Measurements from ENCODE around the gene ACTL6A.
A peak's percentile ranks its signal among the peaks of the same experiment; 100 is the strongest.
"Not testable (repeated sequence)": the region's sequence is repeated elsewhere in the genome, so short reads cannot be mapped to it uniquely, and the experiment has no call there.

Gene ACTL6A

GRCh38 chr3:179562591-179563270, at the start of gene ACTL6A:
TSS of gene ACTL6A (plus strand) at chr3:179562926. CDS start at chr3:179563093, 167 bp downstream.
- peak; percentile 100 for DNase-seq

DNA sequence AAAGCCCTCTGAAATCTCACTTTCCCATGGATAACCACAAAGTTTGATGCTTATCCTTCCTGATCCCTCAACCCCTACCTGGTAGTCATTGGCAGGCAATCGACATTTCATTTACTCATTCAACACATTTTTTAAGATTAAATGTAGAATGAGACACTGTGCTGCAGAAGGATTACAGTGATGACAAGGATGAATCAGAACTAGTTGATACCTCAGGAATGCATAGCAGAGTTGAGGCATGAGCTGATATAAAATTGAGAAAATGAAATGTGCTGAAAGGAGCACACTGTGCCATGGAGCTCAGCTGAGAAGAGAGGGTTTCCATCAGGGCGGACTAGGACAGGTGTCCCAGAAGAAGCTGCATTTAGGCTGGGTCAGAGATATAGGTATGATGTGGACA, 48.9 kb upstream of the ACTL6A start:
- no peak for DNase-seq

DNA sequence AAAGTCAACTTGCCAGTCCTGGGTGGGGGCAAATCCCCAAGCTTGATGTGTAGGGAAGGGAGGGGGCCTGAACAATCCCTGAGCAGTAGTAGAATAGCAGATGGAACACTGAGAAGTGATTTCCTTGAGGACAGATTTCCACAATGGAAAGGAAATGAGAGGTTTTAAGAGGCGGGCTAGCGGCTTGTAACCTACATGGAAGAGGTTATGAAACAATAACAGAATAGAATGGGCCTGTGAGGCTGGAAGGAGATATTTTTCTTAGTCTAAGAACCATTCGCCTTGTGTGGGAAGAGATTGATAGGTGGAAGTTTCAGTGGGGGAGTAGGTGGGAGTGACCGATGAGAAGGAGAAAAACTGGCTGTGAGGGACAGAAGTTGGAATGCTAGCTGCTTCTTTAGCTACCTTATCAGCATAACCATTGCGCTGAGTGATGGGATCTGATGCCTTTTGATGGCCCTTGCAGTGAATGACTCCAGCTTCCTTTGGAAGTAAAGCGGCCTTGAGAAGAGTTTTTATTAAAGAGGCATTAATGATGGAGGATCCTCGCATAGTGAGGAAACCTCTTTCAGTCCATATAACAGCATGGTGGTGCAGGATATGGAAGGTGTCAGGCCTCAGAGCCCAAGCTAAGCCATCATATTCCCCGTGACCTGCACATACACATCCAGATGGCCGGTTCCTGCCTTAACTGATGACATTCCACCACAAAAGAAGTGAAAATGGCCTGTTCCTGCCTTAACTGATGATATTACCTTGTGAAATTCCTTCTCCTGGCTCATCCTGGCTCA, 46.1 kb upstream of the ACTL6A start:
- DNase-seq, result not testable (repeated sequence)

DNA sequence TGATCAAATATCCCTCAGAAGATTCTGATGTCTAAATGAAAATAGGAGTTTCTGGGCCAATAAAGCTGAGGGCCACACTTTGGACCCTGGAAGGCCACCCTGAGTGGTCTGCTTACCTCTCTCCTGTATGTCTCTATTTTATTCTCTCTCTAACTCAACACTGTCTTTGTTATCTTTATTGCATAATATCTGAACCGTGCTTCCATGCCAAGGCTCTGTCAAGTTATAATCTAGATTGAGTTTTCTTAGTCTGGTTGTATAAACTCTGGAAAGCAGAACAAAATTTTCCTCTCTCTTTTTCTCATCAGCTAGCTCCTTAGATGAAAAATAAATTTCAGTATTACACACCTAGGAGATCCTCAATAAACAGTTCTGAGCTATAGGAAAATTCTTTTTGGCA, 36.2 kb upstream of the ACTL6A start:
- DNase-seq, result no peak

DNA sequence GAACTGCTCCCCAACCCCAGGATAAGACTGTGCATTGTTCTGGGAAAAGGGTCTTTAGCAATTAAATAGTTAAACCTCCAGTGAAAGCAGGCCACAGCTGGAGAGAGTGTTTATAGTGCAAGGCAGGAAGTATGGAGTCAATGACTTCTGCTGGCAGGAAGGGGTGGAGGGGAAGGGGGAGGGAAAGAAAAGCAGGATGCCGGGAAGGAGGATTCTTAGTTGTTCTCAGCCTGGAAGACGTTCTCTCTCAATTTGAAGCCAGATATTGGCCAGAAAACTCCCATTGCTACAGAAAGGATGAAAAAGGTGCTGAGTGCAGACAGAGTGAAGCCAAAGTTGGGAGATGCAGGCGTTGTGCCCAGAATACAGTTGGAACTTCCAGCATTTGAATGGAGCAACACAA, 35.7 kb upstream of the ACTL6A start:
- DNase-seq, result peak; percentile 45

- no peak for DNase-seq
These were observed 34.0 kb upstream of the ACTL6A start for GRCh38 chr3:179528772-179529171.

DNA sequence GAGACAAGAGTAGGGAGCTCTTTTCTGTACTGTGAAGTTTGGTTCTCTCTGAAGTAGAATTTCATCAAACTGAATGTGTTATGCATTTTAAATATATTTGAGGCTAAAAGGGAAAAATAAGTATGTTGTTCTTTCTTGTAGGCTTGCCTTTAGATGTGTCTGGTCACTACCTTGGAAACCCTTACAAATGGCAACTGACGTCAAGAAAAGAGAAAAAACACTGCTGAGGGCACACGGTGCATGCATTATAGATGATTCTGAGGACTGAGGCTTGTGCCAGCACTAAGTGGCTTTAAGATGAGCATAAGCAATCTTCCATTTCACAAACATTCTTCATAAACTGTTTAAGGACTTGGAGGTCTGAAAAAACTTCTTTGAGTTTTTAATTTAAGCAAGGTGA, 31.1 kb upstream of the ACTL6A start:
- DNase-seq, result no peak

GRCh38 chr3:179533274-179533673, 29.5 kb upstream of the ACTL6A start:
- no peak for DNase-seq

- no peak for DNase-seq
These were observed 26.5 kb upstream of the ACTL6A start for GRCh38 chr3:179536256-179536655.

- no peak for DNase-seq
These were observed 21.6 kb upstream of the ACTL6A start for GRCh38 chr3:179541094-179541493.

- DNase-seq, result no peak
These were observed 21.1 kb upstream of the ACTL6A start for GRCh38 chr3:179541596-179541995.

DNA sequence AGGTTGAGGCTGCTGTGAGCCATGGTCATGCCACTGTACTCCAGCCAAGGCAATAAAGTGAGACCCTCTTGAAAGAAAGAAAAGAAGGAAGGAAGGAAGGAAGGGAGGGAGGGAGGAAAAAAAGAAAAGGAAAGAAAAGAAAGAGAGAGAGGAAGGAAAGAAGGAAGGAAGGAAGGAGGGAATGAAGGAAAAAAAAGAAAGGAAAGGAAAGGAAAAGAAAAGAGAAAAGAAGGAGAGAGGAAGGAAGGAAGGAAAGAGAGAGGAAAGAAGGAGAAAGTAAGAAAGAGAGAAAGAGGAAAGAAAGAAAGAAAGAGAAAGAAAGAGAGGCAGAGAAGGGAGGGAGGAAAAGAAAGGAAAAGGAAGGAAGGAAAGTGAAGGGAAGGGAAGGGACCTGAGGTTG, 20.4 kb upstream of the ACTL6A start:
- DNase-seq, result no peak

- DNase-seq, result no peak
These were observed 17.6 kb upstream of the ACTL6A start for GRCh38 chr3:179544981-179545645.

GRCh38 chr3:179546814-179547241, 15.9 kb upstream of the ACTL6A start:
- no peak for DNase-seq

DNA sequence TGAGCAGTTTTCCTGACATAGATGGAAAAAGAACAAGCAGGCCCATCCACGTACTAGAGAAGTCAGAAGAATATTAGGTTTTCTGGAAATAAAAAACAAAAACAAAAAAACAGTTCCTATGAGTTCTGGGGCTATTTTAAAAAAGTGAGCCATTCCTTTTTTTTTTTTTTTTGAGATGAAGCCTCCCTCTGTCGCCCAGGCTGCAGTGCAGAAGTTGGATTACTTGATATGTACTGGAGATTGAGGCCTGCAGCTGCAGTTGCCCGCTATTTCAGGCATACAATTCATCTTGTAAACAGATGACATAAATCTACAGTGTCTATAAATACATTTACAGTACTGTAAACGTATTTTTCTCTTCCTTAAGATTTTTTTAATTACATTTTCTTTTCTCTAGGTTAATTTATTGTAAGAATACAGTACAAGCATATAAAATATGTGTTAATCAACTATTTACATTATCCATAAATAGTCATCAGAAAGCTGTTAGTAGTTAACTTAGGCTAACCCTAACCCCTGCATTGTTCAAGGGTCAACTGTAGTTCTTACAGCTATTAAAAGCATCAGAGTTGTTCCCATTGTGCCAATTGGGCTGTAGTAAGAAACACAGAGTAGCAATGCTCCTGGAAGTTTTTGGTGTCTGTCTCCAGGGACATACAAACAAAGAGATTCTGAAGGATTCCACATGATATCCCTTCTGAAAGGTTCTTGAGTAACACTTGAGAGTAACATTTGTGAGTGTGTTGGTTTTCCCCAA, 11.2 kb upstream of the ACTL6A start:
- no peak for DNase-seq

- peak; percentile 74 for DNase-seq
These were observed 3.9 kb upstream of the ACTL6A start for GRCh38 chr3:179558742-179559364.

DNA sequence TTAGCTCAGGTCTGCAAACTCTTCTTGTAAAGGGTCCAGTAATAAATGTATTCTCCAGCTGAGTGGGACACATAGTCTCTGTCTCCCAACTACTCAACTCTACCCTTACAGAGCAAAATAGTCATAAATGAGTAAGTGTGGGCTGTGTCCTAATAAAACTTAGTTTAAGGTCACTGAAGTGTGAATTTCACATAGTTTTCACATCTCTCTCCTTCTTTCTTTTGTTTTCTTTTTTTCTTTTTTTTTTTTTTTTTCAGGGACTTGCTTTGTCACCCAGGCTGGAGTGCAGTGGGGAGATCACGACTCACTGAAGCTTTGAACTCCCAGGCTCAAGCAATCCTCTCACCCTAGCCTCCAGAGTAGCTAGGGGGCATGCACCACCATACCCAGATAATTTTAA, 1.9 kb upstream of the ACTL6A start:
- DNase-seq, result no peak

DNA sequence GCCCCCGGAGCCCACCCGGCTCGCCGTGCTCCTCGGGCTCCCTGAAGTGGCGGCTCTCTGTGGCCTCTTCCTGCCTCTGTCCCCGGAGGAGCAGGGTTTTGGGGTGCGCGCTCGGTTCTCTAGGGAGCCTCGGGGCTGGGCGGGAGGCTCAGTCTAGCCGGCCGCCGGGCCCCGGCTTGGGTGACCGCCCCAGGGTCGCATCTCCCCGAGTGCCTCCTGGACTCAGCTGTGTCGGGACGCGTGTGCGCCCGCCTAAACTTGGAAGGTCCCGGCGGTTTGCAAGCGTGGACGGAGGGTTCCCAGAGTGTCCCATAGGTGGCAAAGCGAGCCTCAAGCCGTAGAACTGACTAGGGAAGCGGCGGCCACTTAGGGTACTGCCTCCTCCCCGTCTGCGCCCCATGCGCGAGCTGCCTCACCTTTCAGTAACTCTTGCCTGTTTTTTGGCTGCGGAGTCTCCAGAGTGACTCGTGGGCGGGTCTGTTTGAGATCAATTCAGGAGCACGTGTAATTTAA, 601 bp downstream of the ACTL6A start:
- peak; percentile 74 for DNase-seq

DNA sequence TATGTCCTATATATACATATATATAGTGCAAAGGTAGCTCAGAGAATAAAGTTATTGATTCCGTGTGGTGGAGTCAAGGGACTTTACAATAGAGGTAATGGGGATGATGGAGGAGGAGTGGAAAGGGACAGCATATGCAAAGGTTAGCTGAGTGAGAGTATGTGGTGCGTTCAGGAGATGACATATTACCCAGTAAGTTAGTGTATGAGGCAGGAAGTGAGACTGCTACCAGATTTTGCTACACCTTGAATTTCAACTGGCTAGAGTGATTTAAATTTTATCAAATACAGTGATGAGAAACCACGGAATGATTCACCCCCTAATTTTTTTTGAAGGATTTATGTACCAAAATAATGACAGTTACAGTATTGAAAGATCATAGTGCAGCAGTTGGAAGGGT, 2.8 kb downstream of the ACTL6A start:
- DNase-seq, result no peak

GRCh38 chr3:179580992-179581391, 18.3 kb downstream of the ACTL6A start:
- DNase-seq, result no peak

GRCh38 chr3:179589143-179589542, 26.4 kb downstream of the ACTL6A start:
- no peak for DNase-seq

GRCh38 chr3:179590669-179591068, 27.9 kb downstream of the ACTL6A start:
- no peak for DNase-seq
